Fibroblast of pulmonary artery (primary cell): ENCODE data around the gene RCOR3.

Experiments used
- DNase-seq: peaks from one replicate; pipeline ENCODE4 v3.0.0-alpha.2; 2010; ENCODE audit warnings: low read depth
- H3K4me3 ChIP-seq: replicated peaks from 2 replicates; pipeline ENCODE4 v1.5.1; 2011; ENCODE audit warnings: low read depth, mild to moderate bottlenecking, control low read depth, low read length, moderate library complexity
- TF ChIP-seq, protein P1 (sequence below): IDR thresholded peaks from 2 replicates; pipeline ENCODE4 v1.5.1; 2011; ENCODE audit warnings: mild to moderate bottlenecking, control low read depth, low read length, inconsistent platforms; ENCODE audit errors: missing control alignments

The RCOR3 gene

DNA sequence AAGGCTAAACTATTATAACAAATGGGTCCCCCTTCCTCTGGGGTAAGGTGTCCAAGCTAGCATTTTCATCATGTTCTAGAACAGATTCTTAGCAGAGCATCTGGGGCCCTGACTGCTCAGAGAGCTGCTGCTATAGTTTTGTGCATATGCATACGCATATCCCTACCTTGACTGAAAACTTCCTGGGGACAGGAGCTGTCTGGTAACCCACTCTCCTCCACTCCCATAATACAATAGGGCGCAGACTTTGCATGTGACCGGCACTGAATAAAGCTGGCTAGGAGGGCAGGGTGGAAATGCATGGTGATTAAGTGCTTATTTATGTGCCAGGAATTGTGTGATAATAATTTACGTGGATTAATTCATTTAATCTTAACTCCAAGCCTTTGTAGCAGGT, 79.1 kb downstream of the RCOR3 start:
- H3K4me3 ChIP-seq = no peak overlapping the region
- TF ChIP-seq, protein P1, sequence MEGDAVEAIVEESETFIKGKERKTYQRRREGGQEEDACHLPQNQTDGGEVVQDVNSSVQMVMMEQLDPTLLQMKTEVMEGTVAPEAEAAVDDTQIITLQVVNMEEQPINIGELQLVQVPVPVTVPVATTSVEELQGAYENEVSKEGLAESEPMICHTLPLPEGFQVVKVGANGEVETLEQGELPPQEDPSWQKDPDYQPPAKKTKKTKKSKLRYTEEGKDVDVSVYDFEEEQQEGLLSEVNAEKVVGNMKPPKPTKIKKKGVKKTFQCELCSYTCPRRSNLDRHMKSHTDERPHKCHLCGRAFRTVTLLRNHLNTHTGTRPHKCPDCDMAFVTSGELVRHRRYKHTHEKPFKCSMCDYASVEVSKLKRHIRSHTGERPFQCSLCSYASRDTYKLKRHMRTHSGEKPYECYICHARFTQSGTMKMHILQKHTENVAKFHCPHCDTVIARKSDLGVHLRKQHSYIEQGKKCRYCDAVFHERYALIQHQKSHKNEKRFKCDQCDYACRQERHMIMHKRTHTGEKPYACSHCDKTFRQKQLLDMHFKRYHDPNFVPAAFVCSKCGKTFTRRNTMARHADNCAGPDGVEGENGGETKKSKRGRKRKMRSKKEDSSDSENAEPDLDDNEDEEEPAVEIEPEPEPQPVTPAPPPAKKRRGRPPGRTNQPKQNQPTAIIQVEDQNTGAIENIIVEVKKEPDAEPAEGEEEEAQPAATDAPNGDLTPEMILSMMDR = no peak
- DNase-seq = no peak

DNA sequence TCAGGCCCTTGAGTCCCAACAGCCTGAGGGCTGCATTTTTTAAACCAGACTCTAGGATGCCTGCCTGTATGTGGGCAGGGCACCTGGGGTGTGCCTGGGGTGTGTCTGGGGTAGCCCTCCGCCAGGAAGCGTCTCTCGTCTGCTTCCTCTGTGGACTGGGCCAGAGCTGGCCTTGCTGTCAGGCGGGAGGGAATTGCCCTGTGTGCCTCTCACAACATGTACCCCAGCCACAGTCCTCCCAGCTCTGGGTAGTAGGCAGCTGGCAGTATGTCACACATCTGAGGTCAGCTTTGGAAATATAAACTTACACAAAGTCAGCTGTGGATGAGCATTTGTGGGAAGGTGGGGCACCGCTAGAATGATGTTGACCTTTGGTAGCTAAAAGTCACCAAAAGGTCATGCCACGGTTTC, 80.5 kb downstream of the RCOR3 start:
- no peak for DNase-seq
- TF ChIP-seq, protein P1 = no peak
- H3K4me3 ChIP-seq = no peak overlapping the region

DNA sequence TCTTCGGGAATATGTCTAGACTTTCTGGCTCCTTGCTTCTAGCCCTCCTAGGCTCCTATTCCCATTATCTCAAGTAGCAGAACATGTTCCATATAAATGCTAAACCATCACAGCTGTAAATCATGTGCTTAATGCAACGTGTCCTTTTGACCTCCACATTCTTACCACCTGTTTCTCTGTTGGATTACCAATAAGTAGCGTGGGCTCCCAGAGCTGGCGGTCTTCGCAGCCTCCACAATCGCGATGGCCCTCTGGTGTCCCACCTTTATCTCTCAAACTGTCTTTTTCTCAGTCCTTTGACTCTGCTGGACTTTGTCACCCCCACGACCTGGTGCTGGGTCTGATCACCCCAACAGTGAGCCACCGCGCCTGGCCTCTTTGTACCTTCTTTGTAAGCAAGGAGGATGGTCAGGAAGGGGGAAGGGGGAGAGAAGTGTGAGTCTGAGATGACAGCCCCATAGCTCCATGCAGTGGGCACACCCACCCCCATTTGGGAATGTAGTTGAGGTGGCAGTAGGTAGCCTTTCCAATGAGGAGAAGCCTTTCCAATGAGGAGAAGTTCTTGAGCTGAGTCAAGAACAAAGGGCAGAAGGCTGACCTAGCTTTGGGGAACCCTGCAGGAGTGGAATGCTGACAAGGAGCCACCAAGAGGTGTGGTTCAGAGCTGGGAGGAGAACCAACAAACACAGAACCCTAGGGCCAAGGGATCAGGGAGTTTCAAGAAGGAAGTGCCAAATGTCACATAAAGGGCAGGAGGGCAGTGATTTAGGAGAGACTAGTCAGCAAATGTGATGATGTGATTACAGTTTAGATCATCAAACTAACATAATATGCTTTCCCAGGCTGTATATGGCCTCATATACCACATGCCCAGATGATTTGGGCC, 81.7 kb downstream of the RCOR3 start:
- no peak overlapping the region for H3K4me3 ChIP-seq
- TF ChIP-seq, protein P1 = no peak
- no peak for DNase-seq

DNA sequence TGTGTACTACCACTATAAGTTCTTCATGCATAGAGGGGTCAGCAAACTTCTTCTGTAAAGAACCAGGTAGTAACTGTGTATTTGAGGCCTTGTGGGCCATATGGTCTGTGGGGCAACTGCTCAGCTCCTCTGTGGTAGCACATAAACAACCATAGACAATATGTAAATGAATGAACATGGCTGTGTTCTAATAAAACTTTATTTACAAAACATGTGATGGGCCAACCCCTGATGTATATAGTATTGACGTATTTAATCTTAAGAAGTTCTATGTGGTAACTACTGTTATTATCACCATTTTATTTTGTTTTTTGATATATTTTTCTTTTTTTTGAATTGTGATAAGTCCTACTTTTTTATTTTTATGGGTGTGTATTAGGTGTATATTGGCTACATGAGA, 82.8 kb downstream of the RCOR3 start:
- TF ChIP-seq, protein P1 = no peak
- DNase-seq = no peak
- no peak overlapping the region for H3K4me3 ChIP-seq

DNA sequence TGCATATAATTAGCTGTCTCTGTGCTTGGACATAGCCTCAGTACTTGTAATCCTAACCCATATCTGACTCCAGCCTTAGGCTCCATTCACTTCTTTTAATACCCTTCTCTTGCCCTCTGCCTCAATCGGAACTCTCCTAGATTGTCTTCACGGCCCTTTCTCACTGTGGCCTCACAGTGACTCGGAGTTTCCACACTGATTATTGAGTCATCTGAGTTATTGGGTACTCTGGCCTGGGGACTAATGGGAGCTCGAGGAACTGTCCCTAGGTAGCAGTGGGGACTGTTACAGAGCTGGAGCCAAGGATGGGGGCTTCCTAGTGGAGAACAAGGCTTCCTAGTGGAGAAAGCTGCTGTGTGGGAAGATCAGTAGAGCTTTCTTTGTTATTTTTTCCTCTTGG, 84.4 kb downstream of the RCOR3 start:
- H3K4me3 ChIP-seq = no peak overlapping the region
- no peak for DNase-seq
- TF ChIP-seq, protein P1 = no peak

DNA sequence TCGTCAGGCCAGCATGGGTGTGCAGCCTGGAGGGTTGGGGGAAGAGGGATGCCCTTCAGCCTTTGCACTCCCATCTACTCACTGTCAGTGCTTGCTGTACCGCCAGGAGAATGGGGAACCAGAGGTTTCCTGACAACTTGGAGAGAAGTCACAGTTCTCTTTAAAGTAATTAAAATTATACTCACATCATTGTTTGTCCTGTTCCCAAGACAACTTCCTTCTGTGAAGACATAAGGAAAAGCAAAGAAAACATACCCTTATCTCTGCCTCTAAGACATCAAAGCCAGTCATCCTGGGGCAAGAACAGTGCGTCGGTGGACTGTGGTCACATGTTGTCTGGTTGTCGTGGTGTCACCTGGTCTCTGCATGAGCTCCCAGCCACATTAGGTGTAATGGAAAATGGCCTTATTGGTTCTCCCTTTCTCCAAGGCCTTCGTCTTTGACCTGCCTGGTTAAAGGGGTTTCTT, 85.0 kb downstream of the RCOR3 start:
- H3K4me3 ChIP-seq = no peak overlapping the region
- DNase-seq = peak; percentile 39
- TF ChIP-seq, protein P1 = no peak

DNA sequence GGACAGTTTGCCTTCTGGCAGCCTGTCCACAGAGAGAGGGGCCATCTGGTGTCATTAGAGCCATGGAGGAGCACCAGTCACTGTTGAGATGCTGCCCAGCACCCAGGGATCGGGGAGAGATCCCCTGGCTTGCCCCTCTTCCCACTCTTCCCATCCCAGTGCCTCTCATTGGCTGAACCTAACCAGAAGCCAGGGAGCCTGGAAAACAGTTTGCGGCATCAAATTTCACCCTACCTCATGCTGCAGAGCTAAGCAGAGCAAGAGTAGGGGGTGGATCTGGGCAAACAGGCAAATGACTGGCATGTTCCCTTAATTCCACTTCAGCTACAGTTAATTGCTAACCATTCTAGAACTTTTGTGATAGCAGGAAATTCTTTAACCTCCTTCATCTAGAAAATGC, 86.6 kb downstream of the RCOR3 start:
- TF ChIP-seq, protein P1 = no peak
- DNase-seq = no peak
- H3K4me3 ChIP-seq = no peak overlapping the region
